GM21526 (cell line): ENCODE data around the gene ACSS2.

Experiments
- ATAC-seq: cut with Tn5 transposase; IDR thresholded peaks from one replicate; pipeline ENCODE4 v1.9.1; 2021; ENCODE audit warnings: moderate library complexity; ENCODE audit not compliant: unreplicated experiment, low FRiP score

ACSS2 gene

DNA sequence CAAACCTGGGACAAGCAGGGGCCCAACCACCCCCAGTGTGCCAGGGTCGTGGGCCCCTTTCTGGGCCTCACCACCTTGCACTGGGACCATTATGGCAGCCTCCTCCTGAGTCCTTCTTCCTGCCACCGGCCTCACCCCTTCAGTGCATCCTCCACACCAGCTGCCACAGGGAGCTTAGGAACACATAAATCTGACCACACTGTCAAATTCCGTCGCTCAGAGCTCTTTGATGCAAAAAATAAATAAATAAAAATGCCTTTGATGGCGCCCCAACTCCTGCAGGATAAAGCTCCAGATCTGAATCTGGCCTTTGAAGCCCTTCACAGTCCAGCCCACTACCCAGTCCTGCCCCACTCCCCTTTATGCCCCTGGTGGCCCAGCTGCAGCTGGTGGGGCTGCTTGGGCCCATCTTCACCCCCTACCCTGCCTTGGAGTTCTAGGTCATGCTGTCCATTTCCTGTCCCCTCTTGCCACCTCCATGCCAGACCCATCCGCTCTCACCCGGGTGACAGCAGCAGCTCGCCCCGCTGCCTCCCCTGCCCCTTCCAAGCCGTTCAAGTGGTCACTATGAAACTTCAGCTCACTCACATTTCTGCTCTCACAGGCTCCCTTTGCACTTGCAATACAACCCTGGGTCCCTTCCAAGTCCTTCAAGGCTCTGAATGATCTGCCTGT lies 95.3 kb downstream of the ACSS2 start:
- no peak for ATAC-seq

- no peak for ATAC-seq
These were observed 97.8 kb downstream of the ACSS2 start for GRCh38 chr20:34974246-34974645.

- ATAC-seq, result no peak
These were observed 99.9 kb downstream of the ACSS2 start for GRCh38 chr20:34976286-34976685.
